Nucleus accumbens (tissue), 56 donors: ENCODE measurements around the gene KCNC4.

Experiments used
- DNase-seq, 56 donors: peaks; one replicate each; lab custom pipeline; 2025; lab: John Stamatoyannopoulos, UW

Gene KCNC4

GRCh38 chr1:110228381-110228780, 18.3 kb downstream of the KCNC4 start:
- DNase-seq, result no peak

DNA sequence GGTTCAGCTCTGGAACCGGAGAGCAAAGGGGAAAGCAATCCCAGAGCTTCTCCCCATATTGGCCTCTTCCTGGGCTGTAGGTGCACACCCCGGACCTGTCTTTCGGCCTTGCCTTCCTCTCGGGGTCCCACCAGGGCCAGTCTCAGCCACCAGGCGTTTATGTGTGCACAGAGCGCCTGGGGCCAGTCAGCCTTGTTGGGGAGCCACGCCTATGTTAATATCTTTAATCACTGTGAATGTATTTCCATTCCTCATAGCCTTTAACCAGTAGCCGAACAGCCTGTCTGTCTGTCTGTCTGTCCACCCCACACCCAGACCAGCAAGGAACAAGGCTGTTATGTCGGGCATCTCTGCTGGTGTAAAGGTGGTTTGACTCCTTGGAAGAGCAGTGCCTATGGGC, 18.8 kb downstream of the KCNC4 start:
- DNase-seq, result no peak

GRCh38 chr1:110229348-110230001, 19.4 kb downstream of the KCNC4 start:
- peak in 32 of 56 donors; percentile 10 to 77 (median 34) for DNase-seq

- DNase-seq, result no peak
These were observed 20.5 kb downstream of the KCNC4 start for GRCh38 chr1:110230381-110231199.

GRCh38 chr1:110233861-110234260, 23.7 kb downstream of the KCNC4 start:
- DNase-seq, result no peak

GRCh38 chr1:110234691-110235090, 24.6 kb downstream of the KCNC4 start:
- DNase-seq, result no peak

DNA sequence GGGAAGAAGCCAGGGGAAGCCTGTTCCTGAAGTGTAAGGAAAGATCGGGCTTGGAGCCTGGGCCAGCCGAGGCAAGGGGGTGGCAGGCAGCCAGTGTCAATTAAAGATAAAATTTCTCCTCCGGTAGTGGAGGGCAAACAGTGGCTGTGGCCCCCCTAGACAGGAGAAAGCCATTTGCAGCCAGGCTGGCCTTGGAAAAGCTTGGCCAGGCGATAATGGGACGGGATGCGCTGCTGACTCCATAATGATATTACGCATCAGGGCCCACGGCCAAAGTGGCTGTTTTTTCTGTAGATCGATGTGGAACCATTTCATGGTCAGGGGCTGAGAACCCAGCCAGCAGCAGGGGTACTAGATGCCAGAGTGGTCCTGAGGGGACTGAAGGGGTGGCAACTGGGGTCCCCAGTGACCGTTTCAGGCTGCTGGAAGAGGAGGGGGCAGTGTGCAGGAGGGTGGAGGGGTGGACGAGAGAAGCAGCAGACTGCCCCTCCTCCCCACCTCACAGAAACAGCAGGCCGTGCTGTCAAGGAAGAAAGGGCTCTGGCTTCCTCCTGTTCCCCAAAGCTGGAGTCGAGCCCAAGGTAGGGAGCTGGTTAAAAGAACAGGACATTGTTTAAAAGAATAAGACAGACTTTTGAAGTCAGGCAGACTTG, 25.2 kb downstream of the KCNC4 start:
- peak in 2 of 56 donors; percentile 7 to 33 for DNase-seq

DNA sequence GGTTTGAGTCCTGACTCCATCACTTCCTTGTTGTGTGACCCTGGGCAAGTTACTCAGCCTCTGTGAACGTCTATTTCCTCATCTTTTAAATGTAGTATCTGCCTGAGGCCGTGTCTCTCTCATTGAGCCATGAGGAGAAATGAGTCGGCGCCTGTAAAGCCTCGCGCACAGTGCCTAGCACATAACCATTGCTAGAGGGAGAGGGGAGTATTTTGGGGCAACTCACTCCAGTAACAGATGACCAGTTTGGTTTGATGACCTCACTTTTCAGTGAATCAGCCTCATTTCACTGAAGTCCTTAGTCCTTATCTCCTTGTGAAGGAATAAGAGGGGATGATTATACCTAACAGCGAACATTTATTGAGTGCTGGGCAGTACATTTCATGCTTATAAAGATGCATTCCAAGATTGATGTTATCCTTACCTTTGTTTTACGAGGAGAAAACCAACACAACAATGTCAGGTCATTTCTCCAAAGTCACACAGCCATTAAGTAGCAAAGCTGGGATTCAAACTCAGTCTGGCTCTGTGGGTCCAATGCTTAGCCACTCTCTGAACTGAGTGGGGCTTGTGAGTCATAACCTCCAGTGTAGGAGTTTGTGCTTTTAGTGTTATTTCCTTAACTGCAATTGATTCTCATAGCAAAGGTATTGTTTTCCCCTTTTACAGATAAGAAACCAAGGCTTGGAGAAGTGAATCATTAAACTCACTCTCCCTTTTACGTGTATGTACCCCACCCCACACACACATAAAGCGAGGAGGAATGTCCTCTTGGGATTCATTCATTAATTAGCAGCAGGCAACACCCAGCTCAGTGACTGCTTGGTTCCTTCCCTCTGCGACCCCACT, 25.9 kb downstream of the KCNC4 start:
- DNase-seq, result peak in 1 of 56 donors; percentile 6

- peak in 18 of 56 donors; percentile 7 to 69 (median 26) for DNase-seq
These were observed 27.5 kb downstream of the KCNC4 start for GRCh38 chr1:110237386-110238152.

DNA sequence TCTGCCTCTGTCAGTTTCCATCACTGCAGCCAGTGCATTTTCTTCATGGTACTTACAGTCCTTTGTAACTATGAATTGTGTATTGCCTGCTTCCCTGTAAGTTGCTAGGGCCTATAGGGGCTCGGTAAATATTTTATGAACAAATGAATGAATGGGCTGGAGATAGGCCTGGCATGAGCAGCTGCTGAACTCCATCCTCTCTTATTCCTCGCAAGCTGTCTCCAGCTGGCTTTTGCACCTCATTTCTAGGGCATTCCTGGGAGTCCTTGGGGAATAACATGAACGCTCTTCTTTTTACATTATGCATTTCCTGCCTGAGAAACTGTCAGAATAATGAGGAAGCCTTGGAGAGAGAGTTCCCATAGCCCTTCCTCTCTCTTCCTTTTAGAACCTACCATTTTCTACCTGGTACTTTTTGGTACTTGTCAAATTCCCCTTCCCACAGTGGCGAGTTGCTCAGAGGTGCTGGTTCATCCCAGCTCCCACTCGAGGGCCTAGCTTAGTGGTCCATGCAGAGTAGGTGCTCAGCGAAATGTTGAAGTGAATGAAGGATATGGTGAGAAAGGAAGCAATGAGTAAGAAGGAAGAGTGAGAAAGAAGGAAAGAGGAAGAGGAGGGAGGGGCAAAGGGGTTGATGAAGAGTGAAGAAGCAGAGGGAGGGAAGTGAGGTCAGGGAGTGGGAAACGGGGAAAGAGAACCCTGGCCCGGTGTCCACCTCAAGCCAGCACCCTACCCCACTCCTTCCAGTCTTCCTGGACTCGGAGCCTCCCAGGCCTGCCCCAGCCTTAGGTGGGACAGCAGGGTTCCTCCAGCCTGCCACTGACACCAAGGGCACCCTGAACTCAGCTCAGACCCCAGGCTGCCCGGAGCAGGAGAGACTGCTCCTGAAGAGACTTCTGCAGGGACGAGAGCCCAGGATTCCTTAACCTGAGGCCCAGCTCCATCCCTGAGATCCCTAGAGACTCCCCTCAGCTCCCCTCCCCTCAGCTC, 29.6 kb downstream of the KCNC4 start:
- no peak for DNase-seq

GRCh38 chr1:110240476-110241210, 30.5 kb downstream of the KCNC4 start:
- no peak for DNase-seq

GRCh38 chr1:110241516-110241915, 31.4 kb downstream of the KCNC4 start:
- no peak for DNase-seq

DNA sequence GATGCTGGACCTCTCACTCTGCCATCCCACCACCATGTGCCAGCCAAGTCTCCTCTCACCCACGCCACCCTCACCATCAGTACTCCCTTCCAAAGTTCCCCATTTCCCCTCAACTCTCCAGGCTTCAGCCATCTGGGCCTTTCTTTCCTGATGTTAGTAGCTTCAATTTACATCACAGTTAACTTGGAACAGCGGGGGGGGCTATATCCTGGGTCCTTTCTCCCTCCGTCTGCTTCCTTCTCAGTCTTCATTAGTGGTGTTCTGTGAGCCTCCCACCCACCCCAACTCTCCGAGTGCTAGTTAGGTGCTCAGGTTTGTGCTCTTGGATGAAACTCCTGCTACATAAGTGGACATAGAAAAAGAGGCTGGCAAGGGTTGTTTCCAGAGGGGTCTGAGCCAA, 31.9 kb downstream of the KCNC4 start:
- no peak for DNase-seq

DNA sequence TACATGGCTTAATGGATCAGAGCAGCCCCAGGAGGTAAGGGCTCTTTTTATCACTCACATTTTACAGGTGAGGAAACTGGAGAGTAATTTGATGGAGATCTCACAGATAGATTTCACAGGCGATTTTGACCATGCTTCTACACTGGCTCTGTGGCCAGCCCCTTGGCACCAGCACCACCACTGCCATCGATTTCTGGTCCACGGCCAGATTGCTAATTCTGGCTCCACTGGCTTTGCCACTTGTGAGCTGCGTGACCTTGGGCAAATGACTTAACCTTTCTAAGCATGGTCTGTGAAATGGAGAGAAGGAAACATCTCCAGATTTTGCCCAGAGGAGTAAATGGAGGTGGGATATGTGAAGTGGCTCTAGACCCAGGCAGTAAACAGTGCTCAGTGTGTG, 32.6 kb downstream of the KCNC4 start:
- DNase-seq, result no peak

- no peak for DNase-seq
These were observed 33.0 kb downstream of the KCNC4 start for GRCh38 chr1:110243146-110243545.

- peak in 4 of 56 donors; percentile 9 to 13 (median 12) for DNase-seq
These were observed 33.5 kb downstream of the KCNC4 start for GRCh38 chr1:110243574-110243973.

DNA sequence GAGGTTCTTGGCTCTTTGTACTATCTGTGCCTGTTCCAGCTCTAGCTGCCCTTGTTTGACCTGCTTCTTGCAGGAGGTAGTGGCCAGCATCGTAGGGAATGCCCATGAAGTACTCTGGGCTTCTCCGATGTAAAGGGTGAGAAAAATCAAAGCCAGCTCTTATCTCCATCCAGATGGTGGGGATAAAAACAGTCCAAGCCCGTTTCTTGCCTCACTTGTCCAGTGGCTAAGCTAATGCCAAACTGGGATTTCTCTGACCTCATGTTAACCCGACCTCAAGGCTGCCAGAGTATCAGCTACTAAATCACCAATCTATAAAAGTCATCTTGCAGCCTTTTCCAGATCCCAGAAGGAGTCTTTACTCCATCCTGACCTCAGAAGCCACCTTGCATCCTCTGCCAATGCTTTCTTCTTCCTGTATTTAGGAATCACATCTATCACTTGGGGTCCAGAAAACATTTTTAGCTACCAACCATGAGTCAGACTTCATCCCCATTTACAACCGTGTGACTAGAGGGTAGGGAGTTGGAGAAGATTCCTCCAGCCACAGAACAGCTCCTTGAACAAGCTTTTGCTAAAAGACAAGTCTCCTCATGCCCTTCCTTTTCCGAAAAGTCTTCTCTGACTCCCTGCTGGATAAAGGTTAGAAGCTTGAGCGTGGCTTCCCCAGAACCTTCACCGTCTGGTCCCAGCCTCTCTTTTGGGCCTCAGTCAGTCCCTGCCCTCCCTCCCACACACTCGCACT, 35.9 kb downstream of the KCNC4 start:
- DNase-seq, result no peak
